Thyroid gland (tissue), 4 donors: ENCODE data around the gene KRT76. TPM values are rescaled to one million over a fixed set of nuclear protein-coding genes. Genes with fewer than 3 reads are reported as not detected.

Experiments
- DNase-seq, 2 donors: peaks; one replicate each; pipeline ENCODE4 v3.0.0-alpha.2; 2019
- H3K27ac ChIP-seq, 3 donors: fragments of 200-600 bp; sonication (generic); 1 replicate in 2 of 3; 2 replicates in 1 of 3; pipeline ENCODE4 v1.5.1; 2016 to 2019; ENCODE audit warnings: mild to moderate bottlenecking in 1 of 3, moderate library complexity in 1 of 3
- H3K27me3 ChIP-seq: fragments of 200-600 bp; sonication (generic); one replicate; pipeline ENCODE4 v1.5.1; 2019
- H3K36me3 ChIP-seq, 2 donors: fragments of 200-600 bp; sonication (generic); one replicate each; pipeline ENCODE4 v1.5.1; 2016 to 2019
- H3K4me1 ChIP-seq, 2 donors: fragments of 200-600 bp; sonication (generic); one replicate each; pipeline ENCODE4 v1.5.1; 2017 to 2019
- H3K4me3 ChIP-seq, 3 donors: fragments of 200-600 bp; sonication (generic); replicated peaks in 1 of 3; 1 replicate in 2 of 3; 2 replicates in 1 of 3; pipeline ENCODE4 v1.5.1; 2016; ENCODE audit warnings: mild to moderate bottlenecking in 1 of 3
- H3K9me3 ChIP-seq: fragments of 200-600 bp; sonication (generic); one replicate; pipeline ENCODE4 v1.5.1; 2017
- CTCF ChIP-seq, 6 experiments: fragments of 200-600 bp in 3 of 6; fragments of 450-650 bp in 3 of 6; sonication (generic) in 3 of 6; IDR thresholded peaks; one replicate each; pipeline ENCODE4 v1.5.1; 2016 to 2019; ENCODE audit warnings: antibody characterized with exemption in 6 of 6, mild to moderate bottlenecking in 2 of 6, inconsistent platforms in 1 of 6, moderate library complexity in 1 of 6
- POLR2A ChIP-seq, 2 donors: fragments of 450-650 bp; IDR thresholded peaks; one replicate each; pipeline ENCODE4 v1.6.1; 2017; ENCODE audit warnings: antibody characterized with exemption in 2 of 2, mild to moderate bottlenecking in 2 of 2, moderate library complexity in 1 of 2
- WGBS, 2 donors: methylation state at CpG; one replicate each; pipeline ENCODE4 v1.1.5; 2017; 5-methylcytosine and 5-hydroxymethylcytosine counted together
- intact Hi-C: fragments of 100-400 bp; cut with DNase I; formaldehyde crosslinking; loops from one replicate; pipeline ENCODE4 v1.15.1; 2023
- total RNA-seq, 4 donors: library from RNA; depleted of rRNA; stranded (reverse); fragments of >200 nt; gene quantifications; one replicate each; pipeline ENCODE4 v1.2.3, GENCODE V29; 2016

KRT76 gene
- total RNA-seq, 4 donors from 2014 or later: not detected

- no peaks in the 10 kb centered on the region for H3K9me3 ChIP-seq
- intact Hi-C loops: no loop called here
- H3K4me3 ChIP-seq: no peak overlapping the region
- no peak for DNase-seq
- no peak overlapping the region for H3K27ac ChIP-seq
- no peaks in the 10 kb centered on the region for H3K27me3 ChIP-seq
- TF ChIP-seq CTCF (IDR thresholded peaks at IDR 0.05) (no peak), POLR2A (IDR thresholded peaks at IDR 0.05) (no peak)
- 84 to 93% methylated on average over 10 of the region's 10 CpGs for WGBS, 2 donors
- H3K36me3 ChIP-seq: no peaks in the 10 kb centered on the region
- H3K4me1 ChIP-seq: no peaks in the 10 kb centered on the region
Observed at GRCh38 chr12:52768479-52769200, 8.5 kb downstream of the KRT76 start.

- H3K4me1 ChIP-seq: no peaks in the 10 kb centered on the region
- 46 to 48% methylated on average over 3 of the region's 3 CpGs for WGBS, 2 donors
- no peak overlapping the region for H3K4me3 ChIP-seq
- intact Hi-C loops: no loop called here
- no peak overlapping the region for H3K27ac ChIP-seq
- TF ChIP-seq CTCF (IDR thresholded peaks at IDR 0.05) (no peak), POLR2A (IDR thresholded peaks at IDR 0.05) (no peak)
- H3K36me3 ChIP-seq: no peaks in the 10 kb centered on the region
- no peaks in the 10 kb centered on the region for H3K9me3 ChIP-seq
- DNase-seq: no peak
- H3K27me3 ChIP-seq: no peaks in the 10 kb centered on the region
Observed at GRCh38 chr12:52767427-52767826, 9.7 kb downstream of the KRT76 start.

GRCh38 chr12:52767020-52767379 is 10.1 kb downstream of the KRT76 start:
- Histone ChIP-seq H3K36me3 (no peaks in the 10 kb centered on the region), H3K27me3 (no peaks in the 10 kb centered on the region), H3K9me3 (no peaks in the 10 kb centered on the region), H3K4me1 (no peaks in the 10 kb centered on the region), H3K4me3 (no peak overlapping the region), H3K27ac (no peak overlapping the region)
- 81 to 88% methylated on average over 1 of the region's 1 CpG for WGBS, 2 donors
- no peak for DNase-seq
- intact Hi-C loops: no loop called here
- no peak for TF ChIP-seq POLR2A (IDR thresholded peaks at IDR 0.05)
- no peak for TF ChIP-seq CTCF (IDR thresholded peaks at IDR 0.05)

GRCh38 chr12:52766351-52767019 is 10.7 kb downstream of the KRT76 start:
- 86 to 94% methylated on average over 5 of the region's 5 CpGs for WGBS, 2 donors
- intact Hi-C loops: no loop called here

More at GRCh38 chr12:52766351-52767019, 10.7 kb downstream of the KRT76 start:
- no peaks in the 10 kb centered on the region for H3K9me3 ChIP-seq
- no peaks in the 10 kb centered on the region for H3K4me1 ChIP-seq
- H3K36me3 ChIP-seq: no peaks in the 10 kb centered on the region
- DNase-seq: no peak
- no peaks in the 10 kb centered on the region for H3K27me3 ChIP-seq
- TF ChIP-seq CTCF (IDR thresholded peaks at IDR 0.05) (no peak), POLR2A (IDR thresholded peaks at IDR 0.05) (no peak)
- no peak overlapping the region for H3K27ac ChIP-seq
- H3K4me3 ChIP-seq: no peak overlapping the region
